GM23338 (cell line): ENCODE measurements around the gene HOXB5. TPM values are rescaled to one million over a fixed set of nuclear protein-coding genes. Genes with fewer than 3 reads are reported as not detected.

Experiments
- ATAC-seq: fragments of 200-7000 bp; cut with Tn5 transposase; 3 replicates; pipeline ENCODE4 v1.9.1; 2020
- DNase-seq: peaks from one replicate; pipeline ENCODE4 v3.0.0-alpha.2; 2015; ENCODE audit warnings: low spot score
- H2AFZ ChIP-seq: fragments of 200-600 bp; sonication (generic); 2 replicates; pipeline ENCODE4 v1.8.0; 2016; ENCODE audit warnings: antibody characterized with exemption, mild to moderate bottlenecking, moderate library complexity
- H3F3A ChIP-seq: fragments of 200-600 bp; sonication (generic); replicated peaks from 2 replicates; pipeline ENCODE4 v1.8.0; 2017; ENCODE audit warnings: antibody characterized with exemption, mixed run types, low read depth
- H3K27ac ChIP-seq: fragments of 200-600 bp; sonication (generic); 2 replicates; pipeline ENCODE4 v1.6.1; 2016; ENCODE audit warnings: low read depth
- H3K27me3 ChIP-seq: fragments of 200-600 bp; sonication (generic); 2 replicates; pipeline ENCODE4 v1.8.0; 2016; ENCODE audit warnings: mild to moderate bottlenecking, mixed run types, moderate library complexity; ENCODE audit not compliant: insufficient read depth
- H3K36me3 ChIP-seq: fragments of 200-600 bp; sonication (generic); 2 replicates; pipeline ENCODE4 v1.8.0; 2016; ENCODE audit warnings: mild to moderate bottlenecking; ENCODE audit not compliant: insufficient read depth
- H3K4me1 ChIP-seq: fragments of 200-600 bp; sonication (generic); 2 replicates; pipeline ENCODE4 v1.8.0; 2016; ENCODE audit warnings: mild to moderate bottlenecking, moderate library complexity; ENCODE audit not compliant: insufficient read depth
- H3K4me2 ChIP-seq: fragments of 200-600 bp; sonication (generic); 2 replicates; pipeline ENCODE4 v1.7.1; 2017; ENCODE audit warnings: mixed run types
- H3K4me3 ChIP-seq: fragments of 200-600 bp; sonication (generic); 2 replicates; pipeline ENCODE4 v1.6.1; 2016; ENCODE audit warnings: mixed run types
- H3K79me2 ChIP-seq: fragments of 200-600 bp; sonication (generic); replicated peaks from 2 replicates; pipeline ENCODE4 v1.8.0; 2017; ENCODE audit warnings: mild to moderate bottlenecking; ENCODE audit not compliant: insufficient read depth
- H3K9me2 ChIP-seq: fragments of 200-600 bp; sonication (generic); 2 replicates; pipeline ENCODE4 v1.8.0; 2017; ENCODE audit not compliant: insufficient read depth
- H4K20me1 ChIP-seq: fragments of 200-600 bp; sonication (generic); replicated peaks from 2 replicates; pipeline ENCODE4 v1.8.0; 2017; ENCODE audit warnings: mild to moderate bottlenecking; ENCODE audit not compliant: insufficient read depth
- H3K27ac Mint-ChIP-seq: 2 replicates; pipeline ENCODE4 v1.8.0; 2020; ENCODE audit warnings: inconsistent platforms, mild to moderate bottlenecking, moderate library complexity, mixed read lengths
- H3K27me3 Mint-ChIP-seq: 3 replicates; pipeline ENCODE4 v1.8.0; 2022; ENCODE audit warnings: low read depth, mild to moderate bottlenecking, moderate library complexity, mixed read lengths, inconsistent platforms; ENCODE audit not compliant: insufficient read depth, poor library complexity
- H3K36me3 Mint-ChIP-seq: 3 replicates; pipeline ENCODE4 v1.8.0; 2021; ENCODE audit warnings: low read depth, mild to moderate bottlenecking, inconsistent platforms, moderate library complexity, mixed read lengths
- H3K4me1 Mint-ChIP-seq: 3 replicates; pipeline ENCODE4 v1.8.0; 2020; ENCODE audit warnings: mild to moderate bottlenecking, inconsistent platforms, mixed read lengths
- H3K4me3 Mint-ChIP-seq: 3 replicates; pipeline ENCODE4 v1.8.0; 2021; ENCODE audit warnings: moderate library complexity, mild to moderate bottlenecking, inconsistent platforms, mixed read lengths
- H3K9me3 Mint-ChIP-seq: 3 replicates; pipeline ENCODE4 v1.8.0; 2020; ENCODE audit warnings: moderate library complexity, mild to moderate bottlenecking, inconsistent platforms, mixed read lengths
- CREB1 ChIP-seq: fragments of 250-450 bp; sonication (Bioruptor Pico); IDR thresholded peaks from 2 replicates; pipeline ENCODE4 v1.5.0; 2020; ENCODE audit warnings: low read depth, mild to moderate bottlenecking, moderate library complexity
- EZH2 ChIP-seq: fragments of 200-600 bp; sonication (generic); IDR thresholded peaks from one replicate; pipeline ENCODE4 v1.8.0; 2017; ENCODE audit warnings: antibody characterized with exemption, mild to moderate bottlenecking, low read depth; ENCODE audit not compliant: unreplicated experiment
- JUNB ChIP-seq: IDR thresholded peaks from one replicate; pipeline ENCODE4 v1.6.1; 2016; ENCODE audit warnings: antibody characterized with exemption; ENCODE audit not compliant: unreplicated experiment
- ZNF114 ChIP-seq: fragments of 250-450 bp; sonication (Bioruptor Pico); IDR thresholded peaks from 2 replicates; pipeline ENCODE4 v1.5.0; 2020; ENCODE audit warnings: mild to moderate bottlenecking, moderate library complexity
- polyA plus RNA-seq: library from polyadenylated mRNA; unstranded; fragments of >200 nt; fragmentation: Nextera tagmentation; extraction: Ambion mirVana; gene quantifications from 2 replicates; pipeline ENCODE4 v1.2.1, GENCODE V29; 2016
- total RNA-seq: library from RNA; depleted of rRNA; stranded (reverse); fragments of >200 nt; shearing (Covaris generic); gene quantifications from 2 replicates; pipeline ENCODE4 v1.2.3, GENCODE V29; 2014
- TF ChIP-seq, protein P1 (sequence below): fragments of 250-450 bp; sonication (Bioruptor Pico); IDR thresholded peaks from 2 replicates; pipeline ENCODE4 v1.5.0; 2020; ENCODE audit warnings: mild to moderate bottlenecking, moderate library complexity
- TF ChIP-seq, protein P2 (sequence below): IDR thresholded peaks from one replicate; pipeline ENCODE4 v1.6.1; 2018; ENCODE audit warnings: antibody characterized with exemption; ENCODE audit not compliant: unreplicated experiment
- TF ChIP-seq, protein P3 (sequence below), 2 experiments: fragments of 200-600 bp in 1 of 2; sonication (generic) in 1 of 2; conservative IDR thresholded peaks; 2 replicates each; pipeline versions ENCODE4 v1.5.1 to v1.6.1; 2016 to 2017; ENCODE audit warnings: antibody characterized with exemption in 2 of 2, low read depth in 2 of 2, mild to moderate bottlenecking in 2 of 2, moderate library complexity in 1 of 2
- TF ChIP-seq, protein P4 (sequence below): IDR thresholded peaks from 2 replicates; pipeline ENCODE4 v1.6.1; 2016; ENCODE audit warnings: antibody characterized with exemption

Gene HOXB5
- total and polyA plus RNA-seq, 2 experiments from 2014 or later: not detected

DNA sequence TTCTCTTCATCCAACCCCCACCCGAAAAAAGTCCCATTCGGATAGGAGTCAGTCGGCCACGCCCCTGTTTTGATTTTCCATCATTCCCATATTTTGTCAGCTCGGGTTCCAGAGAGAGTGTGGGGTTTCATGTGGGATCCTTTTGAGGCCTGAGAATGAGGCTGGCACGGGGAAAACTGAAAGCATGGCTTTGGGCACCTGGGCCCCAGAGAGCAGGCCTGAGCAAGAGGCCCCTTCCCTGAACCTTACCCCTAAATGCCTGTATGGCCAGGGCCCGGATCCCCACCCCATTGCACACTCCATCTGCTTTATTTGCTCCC, 10.9 kb downstream of the HOXB5 start:
- no peaks in the 10 kb centered on the region for H3K36me3 Mint-ChIP-seq
- TF ChIP-seq, protein P1, sequence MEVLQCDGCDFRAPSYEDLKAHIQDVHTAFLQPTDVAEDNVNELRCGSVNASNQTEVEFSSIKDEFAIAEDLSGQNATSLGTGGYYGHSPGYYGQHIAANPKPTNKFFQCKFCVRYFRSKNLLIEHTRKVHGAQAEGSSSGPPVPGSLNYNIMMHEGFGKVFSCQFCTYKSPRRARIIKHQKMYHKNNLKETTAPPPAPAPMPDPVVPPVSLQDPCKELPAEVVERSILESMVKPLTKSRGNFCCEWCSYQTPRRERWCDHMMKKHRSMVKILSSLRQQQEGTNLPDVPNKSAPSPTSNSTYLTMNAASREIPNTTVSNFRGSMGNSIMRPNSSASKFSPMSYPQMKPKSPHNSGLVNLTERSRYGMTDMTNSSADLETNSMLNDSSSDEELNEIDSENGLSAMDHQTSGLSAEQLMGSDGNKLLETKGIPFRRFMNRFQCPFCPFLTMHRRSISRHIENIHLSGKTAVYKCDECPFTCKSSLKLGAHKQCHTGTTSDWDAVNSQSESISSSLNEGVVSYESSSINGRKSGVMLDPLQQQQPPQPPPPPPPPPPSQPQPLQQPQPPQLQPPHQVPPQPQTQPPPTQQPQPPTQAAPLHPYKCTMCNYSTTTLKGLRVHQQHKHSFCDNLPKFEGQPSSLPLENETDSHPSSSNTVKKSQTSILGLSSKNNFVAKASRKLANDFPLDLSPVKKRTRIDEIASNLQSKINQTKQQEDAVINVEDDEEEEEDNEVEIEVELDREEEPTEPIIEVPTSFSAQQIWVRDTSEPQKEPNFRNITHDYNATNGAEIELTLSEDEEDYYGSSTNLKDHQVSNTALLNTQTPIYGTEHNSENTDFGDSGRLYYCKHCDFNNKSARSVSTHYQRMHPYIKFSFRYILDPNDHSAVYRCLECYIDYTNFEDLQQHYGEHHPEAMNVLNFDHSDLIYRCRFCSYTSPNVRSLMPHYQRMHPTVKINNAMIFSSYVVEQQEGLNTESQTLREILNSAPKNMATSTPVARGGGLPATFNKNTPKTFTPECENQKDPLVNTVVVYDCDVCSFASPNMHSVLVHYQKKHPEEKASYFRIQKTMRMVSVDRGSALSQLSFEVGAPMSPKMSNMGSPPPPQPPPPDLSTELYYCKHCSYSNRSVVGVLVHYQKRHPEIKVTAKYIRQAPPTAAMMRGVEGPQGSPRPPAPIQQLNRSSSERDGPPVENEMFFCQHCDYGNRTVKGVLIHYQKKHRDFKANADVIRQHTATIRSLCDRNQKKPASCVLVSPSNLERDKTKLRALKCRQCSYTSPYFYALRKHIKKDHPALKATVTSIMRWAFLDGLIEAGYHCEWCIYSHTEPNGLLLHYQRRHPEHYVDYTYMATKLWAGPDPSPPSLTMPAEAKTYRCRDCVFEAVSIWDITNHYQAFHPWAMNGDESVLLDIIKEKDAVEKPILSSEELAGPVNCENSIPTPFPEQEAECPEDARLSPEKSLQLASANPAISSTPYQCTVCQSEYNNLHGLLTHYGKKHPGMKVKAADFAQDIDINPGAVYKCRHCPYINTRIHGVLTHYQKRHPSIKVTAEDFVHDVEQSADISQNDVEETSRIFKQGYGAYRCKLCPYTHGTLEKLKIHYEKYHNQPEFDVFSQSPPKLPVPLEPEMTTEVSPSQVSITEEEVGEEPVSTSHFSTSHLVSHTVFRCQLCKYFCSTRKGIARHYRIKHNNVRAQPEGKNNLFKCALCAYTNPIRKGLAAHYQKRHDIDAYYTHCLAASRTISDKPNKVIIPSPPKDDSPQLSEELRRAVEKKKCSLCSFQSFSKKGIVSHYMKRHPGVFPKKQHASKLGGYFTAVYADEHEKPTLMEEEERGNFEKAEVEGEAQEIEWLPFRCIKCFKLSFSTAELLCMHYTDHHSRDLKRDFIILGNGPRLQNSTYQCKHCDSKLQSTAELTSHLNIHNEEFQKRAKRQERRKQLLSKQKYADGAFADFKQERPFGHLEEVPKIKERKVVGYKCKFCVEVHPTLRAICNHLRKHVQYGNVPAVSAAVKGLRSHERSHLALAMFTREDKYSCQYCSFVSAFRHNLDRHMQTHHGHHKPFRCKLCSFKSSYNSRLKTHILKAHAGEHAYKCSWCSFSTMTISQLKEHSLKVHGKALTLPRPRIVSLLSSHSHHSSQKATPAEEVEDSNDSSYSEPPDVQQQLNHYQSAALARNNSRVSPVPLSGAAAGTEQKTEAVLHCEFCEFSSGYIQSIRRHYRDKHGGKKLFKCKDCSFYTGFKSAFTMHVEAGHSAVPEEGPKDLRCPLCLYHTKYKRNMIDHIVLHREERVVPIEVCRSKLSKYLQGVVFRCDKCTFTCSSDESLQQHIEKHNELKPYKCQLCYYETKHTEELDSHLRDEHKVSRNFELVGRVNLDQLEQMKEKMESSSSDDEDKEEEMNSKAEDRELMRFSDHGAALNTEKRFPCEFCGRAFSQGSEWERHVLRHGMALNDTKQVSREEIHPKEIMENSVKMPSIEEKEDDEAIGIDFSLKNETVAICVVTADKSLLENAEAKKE: no peak
- TF ChIP-seq EZH2 (peak; percentile 61), ZNF114 (CRISPR knock-in tag) (no peak), CREB1 (CRISPR knock-in tag) (no peak), JUNB (no peak)
- TF ChIP-seq, protein P2, sequence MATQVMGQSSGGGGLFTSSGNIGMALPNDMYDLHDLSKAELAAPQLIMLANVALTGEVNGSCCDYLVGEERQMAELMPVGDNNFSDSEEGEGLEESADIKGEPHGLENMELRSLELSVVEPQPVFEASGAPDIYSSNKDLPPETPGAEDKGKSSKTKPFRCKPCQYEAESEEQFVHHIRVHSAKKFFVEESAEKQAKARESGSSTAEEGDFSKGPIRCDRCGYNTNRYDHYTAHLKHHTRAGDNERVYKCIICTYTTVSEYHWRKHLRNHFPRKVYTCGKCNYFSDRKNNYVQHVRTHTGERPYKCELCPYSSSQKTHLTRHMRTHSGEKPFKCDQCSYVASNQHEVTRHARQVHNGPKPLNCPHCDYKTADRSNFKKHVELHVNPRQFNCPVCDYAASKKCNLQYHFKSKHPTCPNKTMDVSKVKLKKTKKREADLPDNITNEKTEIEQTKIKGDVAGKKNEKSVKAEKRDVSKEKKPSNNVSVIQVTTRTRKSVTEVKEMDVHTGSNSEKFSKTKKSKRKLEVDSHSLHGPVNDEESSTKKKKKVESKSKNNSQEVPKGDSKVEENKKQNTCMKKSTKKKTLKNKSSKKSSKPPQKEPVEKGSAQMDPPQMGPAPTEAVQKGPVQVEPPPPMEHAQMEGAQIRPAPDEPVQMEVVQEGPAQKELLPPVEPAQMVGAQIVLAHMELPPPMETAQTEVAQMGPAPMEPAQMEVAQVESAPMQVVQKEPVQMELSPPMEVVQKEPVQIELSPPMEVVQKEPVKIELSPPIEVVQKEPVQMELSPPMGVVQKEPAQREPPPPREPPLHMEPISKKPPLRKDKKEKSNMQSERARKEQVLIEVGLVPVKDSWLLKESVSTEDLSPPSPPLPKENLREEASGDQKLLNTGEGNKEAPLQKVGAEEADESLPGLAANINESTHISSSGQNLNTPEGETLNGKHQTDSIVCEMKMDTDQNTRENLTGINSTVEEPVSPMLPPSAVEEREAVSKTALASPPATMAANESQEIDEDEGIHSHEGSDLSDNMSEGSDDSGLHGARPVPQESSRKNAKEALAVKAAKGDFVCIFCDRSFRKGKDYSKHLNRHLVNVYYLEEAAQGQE: no peak
- TF ChIP-seq, protein P3, sequence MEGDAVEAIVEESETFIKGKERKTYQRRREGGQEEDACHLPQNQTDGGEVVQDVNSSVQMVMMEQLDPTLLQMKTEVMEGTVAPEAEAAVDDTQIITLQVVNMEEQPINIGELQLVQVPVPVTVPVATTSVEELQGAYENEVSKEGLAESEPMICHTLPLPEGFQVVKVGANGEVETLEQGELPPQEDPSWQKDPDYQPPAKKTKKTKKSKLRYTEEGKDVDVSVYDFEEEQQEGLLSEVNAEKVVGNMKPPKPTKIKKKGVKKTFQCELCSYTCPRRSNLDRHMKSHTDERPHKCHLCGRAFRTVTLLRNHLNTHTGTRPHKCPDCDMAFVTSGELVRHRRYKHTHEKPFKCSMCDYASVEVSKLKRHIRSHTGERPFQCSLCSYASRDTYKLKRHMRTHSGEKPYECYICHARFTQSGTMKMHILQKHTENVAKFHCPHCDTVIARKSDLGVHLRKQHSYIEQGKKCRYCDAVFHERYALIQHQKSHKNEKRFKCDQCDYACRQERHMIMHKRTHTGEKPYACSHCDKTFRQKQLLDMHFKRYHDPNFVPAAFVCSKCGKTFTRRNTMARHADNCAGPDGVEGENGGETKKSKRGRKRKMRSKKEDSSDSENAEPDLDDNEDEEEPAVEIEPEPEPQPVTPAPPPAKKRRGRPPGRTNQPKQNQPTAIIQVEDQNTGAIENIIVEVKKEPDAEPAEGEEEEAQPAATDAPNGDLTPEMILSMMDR (conservative IDR thresholded peaks at IDR 0.05; ENCODE audit: low read depth in 2 of 2): no peak
- TF ChIP-seq, protein P4, sequence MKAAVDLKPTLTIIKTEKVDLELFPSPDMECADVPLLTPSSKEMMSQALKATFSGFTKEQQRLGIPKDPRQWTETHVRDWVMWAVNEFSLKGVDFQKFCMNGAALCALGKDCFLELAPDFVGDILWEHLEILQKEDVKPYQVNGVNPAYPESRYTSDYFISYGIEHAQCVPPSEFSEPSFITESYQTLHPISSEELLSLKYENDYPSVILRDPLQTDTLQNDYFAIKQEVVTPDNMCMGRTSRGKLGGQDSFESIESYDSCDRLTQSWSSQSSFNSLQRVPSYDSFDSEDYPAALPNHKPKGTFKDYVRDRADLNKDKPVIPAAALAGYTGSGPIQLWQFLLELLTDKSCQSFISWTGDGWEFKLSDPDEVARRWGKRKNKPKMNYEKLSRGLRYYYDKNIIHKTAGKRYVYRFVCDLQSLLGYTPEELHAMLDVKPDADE: no peak
- peaks cover 97% of the 10 kb centered on the region for H3K27me3 Mint-ChIP-seq
- Histone ChIP-seq H3K4me2 (no peak overlapping the region), H3K27ac (no peak overlapping the region), H3K36me3 (no peaks in the 10 kb centered on the region), H3F3A (peaks cover 58% of the 10 kb centered on the region), H3K27me3 (peaks cover 100% of the 10 kb centered on the region), H2AFZ (no peak overlapping the region), H3K4me1 (peaks cover 57% of the 10 kb centered on the region), H3K79me2 (no peaks in the 10 kb centered on the region), H4K20me1 (peaks cover 76% of the 10 kb centered on the region), H3K4me3 (peak overlapping the region; percentile 20; the same call in 1 of the 2 replicates), H3K9me2 (no peaks in the 10 kb centered on the region)
- no peak for DNase-seq
- H3K4me1 Mint-ChIP-seq: peaks cover 39% of the 10 kb centered on the region
- no peak for ATAC-seq
- peak overlapping the region; percentile 34; the same call in 1 of the 3 replicates for H3K4me3 Mint-ChIP-seq
- H3K27ac Mint-ChIP-seq: no peak overlapping the region
- H3K9me3 Mint-ChIP-seq: peaks cover 10% of the 10 kb centered on the region
